Metanephros (tissue), 1 donor: ENCODE results near the gene VIP. TPM values are rescaled to one million over a fixed set of nuclear protein-coding genes. Genes with fewer than 3 reads are reported as not detected.

Experiments
- total RNA-seq: library from RNA; depleted of rRNA; stranded (reverse); fragments of >200 nt; gene quantifications from one replicate; pipeline ENCODE4 v1.2.3, GENCODE V29; 2014

The VIP gene
- total RNA-seq = 0.23 TPM

GRCh38 chr6:152750694-152751093 is at the start of gene VIP:
TSS of gene VIP (plus strand) at chr6:152750797. CDS start at chr6:152752178, 1,381 bp downstream.

Other genes starting within 250 kb of the VIP start
- gene SYNE1, start 113.4 kb upstream of the VIP start, total RNA-seq = 304 TPM
- 15.0 TPM for gene MYCT1, start 52.9 kb upstream of the VIP start, total RNA-seq
- gene FBXO5, start 232.2 kb downstream of the VIP start, total RNA-seq = 16.4 TPM